GM18519 (cell line): ENCODE results near the gene NENF.
A peak's percentile ranks its signal among the peaks of the same experiment; 100 is the strongest.
"Not testable (repeated sequence)": the region's sequence is repeated elsewhere in the genome, so short reads cannot be mapped to it uniquely, and the experiment has no call there.

ENCODE experiments used
- ATAC-seq: cut with Tn5 transposase; IDR thresholded peaks from one replicate; pipeline ENCODE4 v1.9.1; 2021; ENCODE audit warnings: mild to moderate bottlenecking, moderate library complexity; ENCODE audit not compliant: unreplicated experiment, low FRiP score

NENF gene

DNA sequence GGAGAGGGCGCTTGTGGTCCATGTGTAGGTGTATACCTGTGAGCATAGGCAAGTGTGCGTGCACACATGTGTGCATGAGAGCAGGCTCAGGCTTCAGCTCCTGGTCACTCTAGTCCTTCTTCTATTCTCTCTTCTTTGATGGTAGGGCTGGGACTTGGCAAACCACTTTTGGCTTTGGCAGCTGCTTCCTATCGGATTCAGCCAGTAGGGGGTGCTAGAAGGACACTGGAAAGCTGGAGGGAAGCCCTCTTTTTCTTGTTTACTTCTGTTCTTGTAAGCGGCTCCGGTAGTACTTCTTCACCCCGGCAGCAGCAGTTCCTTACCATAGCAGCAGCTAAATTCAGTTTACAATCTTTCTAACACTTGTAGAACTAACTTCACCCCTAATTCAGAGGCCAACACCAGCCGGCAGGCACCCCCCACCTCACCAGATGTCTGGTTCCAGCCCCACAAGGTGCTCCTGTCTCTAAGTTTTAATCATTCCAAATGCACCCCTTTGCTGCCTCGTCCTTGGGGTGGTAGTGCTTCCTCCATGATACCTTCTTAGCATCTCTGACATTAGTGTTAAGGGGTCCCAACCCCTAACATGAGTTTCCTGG is 25.1 kb downstream of the NENF start:
- ATAC-seq, result no peak

- no peak for ATAC-seq
Observed at GRCh38 chr1:212458817-212459216, 26.1 kb downstream of the NENF start.

DNA sequence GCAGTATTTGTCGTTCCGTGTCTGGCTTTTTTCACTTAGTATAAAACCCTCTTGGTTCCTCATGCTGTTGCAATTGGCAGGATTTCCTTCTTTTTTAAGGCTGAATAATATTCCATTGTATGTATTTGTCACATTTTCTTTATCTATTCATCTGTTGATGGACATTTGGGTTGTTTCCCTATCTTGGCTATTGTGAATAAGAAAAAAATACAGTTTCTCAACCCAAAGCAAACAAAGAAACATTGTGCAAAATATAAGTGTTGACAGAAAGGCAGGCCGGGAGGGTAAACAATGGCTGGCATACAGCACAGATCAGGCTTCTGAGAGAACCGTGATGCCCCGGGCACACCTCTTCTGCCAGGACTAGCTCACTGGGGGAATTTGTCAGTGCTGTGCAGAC is 26.9 kb downstream of the NENF start:
- ATAC-seq, result no peak

DNA sequence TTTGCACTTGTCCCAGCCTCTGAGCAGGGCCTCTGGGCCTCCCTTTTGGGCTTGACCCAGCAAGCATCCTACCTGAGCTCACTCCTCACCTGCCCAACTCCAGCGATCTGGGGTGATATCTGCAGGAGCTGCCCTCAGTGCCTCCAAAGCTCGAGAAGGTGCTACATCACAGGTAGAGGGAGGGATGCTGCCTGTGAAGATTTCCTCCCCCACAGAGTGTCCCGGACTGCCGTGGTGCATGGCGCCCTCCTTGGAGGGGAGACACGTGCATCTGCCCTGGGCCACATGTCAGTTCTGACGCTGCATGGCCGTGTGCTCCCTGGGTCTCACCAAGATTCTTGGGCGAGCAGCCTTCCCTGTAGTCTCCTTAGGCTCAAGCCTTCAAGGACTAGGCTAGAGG is 27.7 kb downstream of the NENF start:
- no peak for ATAC-seq

GRCh38 chr1:212461916-212462660 is 29.4 kb downstream of the NENF start:
- ATAC-seq, result no peak

GRCh38 chr1:212463565-212464285 is 31.0 kb downstream of the NENF start:
- ATAC-seq, result no peak

GRCh38 chr1:212465311-212465710 is 32.6 kb downstream of the NENF start:
- ATAC-seq, result no peak

- ATAC-seq, result no peak
Observed at GRCh38 chr1:212466437-212466836, 33.7 kb downstream of the NENF start.

- no peak for ATAC-seq
Observed at GRCh38 chr1:212466898-212467650, 34.4 kb downstream of the NENF start.

DNA sequence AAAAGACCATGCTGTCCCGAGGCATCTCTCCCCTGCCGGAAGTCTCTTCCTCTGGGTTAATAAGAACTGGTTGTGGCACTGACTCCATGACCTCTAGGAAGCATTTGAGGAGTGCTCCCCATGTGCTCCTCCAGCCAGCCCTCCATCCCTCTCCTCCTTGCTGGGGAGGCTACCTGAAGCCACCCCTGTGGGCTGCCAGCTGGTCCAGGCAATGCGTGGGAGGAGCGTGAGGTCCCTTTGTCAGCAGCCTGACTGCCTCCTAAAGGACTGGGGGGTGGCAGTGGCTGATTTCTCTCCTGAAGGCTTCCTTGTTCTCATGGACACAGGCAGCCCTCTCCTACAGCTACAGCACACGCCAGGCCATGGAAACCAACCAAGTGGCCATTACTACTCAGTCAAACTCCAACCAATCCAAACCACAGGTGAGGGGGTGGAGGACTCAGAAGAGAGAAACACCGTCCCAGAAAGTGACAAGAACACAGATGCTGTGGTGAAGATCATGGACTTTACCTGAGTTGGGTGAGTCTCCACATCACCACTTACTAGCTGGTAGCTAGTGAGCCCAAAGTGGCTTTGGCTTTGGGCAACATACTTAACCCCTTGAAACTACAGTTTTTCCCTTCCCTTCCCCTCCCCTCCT is 35.2 kb downstream of the NENF start:
- no peak for ATAC-seq

DNA sequence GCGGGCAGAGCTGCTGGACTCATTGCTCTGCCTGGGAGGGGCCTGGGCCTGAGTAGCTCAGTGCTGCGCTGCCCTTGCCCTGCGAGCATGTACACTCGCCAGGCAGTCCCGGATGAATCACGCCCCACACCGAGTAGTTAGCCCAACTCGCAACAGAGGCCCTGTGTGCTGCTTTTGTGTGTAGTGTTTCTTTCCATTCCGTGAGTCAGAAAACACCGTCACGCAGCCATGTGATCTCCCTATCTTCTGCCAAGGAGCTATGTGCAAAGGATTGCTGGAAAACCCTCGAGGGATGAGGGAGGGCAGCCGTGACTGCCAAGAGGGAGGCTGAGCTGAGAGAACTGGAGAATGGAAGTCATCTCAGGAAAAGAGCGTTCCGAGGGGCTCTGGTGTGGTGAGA is 37.3 kb downstream of the NENF start:
- no peak for ATAC-seq

DNA sequence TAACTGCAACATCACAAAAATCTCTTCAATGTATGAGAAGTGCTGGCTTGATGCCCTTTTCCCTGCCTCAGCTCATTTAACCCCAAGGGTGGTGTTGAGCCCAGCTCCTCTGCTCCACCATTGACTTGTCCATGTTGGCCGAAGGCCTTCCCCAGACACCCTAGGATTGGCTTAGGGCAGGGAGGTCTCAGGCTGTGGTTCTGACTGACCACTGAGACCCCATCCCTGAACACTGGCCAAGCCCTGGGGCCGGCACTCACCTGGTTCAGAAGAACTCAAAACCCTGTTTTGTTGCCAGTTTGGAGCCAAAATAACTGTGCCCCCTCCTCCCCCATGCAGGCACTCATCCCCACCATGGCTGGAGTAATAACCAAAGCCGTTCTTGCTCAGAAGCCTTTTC is 38.6 kb downstream of the NENF start:
- no peak for ATAC-seq

DNA sequence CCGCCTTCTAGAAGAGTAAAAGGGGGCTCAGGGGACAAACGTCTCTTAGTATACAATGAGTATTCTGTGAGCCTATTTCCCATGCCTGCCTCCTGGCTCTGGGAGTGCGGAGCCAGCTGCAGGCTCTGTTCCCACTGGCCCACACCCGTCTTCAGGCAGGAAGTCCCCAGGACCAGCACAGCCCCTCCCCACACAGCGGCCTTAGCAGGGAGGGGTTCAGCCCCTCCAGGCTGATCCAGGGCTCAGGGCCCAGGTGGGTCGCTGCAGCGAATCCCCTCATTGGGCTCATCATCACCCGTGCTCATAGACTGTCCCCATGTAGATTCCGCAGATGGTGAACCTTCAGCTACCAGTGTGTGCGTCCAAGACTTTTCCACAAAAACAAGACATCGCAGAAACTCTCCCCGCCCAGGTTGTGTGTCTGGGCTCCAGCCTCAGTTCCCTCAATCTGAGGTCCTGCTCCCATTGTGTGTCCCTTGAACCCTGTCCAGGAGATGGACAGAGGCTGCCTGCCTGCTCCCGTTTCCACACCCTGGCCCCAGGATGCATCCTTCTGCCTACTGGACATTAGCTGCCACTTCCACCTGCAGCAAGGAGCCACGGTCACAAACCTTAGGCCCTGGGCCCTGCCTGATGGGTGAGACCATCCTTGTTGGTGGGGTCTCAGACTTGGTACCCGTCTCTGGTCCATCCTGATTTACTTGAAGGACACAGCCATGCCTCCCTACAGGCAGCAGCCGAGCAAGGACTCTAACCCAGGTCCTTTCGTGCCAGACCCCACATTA is 39.4 kb downstream of the NENF start:
- ATAC-seq, result no peak

GRCh38 chr1:212473729-212474128 is 41.0 kb downstream of the NENF start:
- ATAC-seq, result no peak

GRCh38 chr1:212475151-212475550 is 42.4 kb downstream of the NENF start:
- ATAC-seq, result no peak

DNA sequence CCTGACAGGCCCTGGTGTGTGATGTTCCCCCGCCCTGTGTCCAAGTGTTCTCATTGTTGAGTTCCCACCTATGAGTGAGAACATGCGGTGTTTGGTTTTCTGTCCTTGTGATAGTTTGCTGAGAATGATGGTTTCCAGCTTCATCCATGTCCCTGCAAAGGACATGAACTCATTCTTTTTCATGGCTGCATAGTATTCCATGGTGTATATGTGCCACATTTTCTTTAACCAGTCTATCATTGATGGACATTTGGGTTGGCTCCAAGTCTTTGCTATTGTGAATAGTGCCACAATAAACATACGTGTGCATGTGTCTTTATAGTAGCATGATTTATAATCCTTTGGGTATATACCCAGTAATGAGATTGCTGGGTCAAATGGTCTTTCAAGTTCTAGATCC is 43.1 kb downstream of the NENF start:
- not testable (repeated sequence) for ATAC-seq

GRCh38 chr1:212477014-212477679 is 44.4 kb downstream of the NENF start:
- ATAC-seq, result peak; percentile 81

- ATAC-seq, result no peak
Observed at GRCh38 chr1:212477680-212478466, 45.2 kb downstream of the NENF start.
